ENCODE measurements around the gene KRT76.
"Not testable (repeated sequence)": the region's sequence is repeated elsewhere in the genome, so short reads cannot be mapped to it uniquely, and the experiment has no call there.

The KRT76 gene

DNA sequence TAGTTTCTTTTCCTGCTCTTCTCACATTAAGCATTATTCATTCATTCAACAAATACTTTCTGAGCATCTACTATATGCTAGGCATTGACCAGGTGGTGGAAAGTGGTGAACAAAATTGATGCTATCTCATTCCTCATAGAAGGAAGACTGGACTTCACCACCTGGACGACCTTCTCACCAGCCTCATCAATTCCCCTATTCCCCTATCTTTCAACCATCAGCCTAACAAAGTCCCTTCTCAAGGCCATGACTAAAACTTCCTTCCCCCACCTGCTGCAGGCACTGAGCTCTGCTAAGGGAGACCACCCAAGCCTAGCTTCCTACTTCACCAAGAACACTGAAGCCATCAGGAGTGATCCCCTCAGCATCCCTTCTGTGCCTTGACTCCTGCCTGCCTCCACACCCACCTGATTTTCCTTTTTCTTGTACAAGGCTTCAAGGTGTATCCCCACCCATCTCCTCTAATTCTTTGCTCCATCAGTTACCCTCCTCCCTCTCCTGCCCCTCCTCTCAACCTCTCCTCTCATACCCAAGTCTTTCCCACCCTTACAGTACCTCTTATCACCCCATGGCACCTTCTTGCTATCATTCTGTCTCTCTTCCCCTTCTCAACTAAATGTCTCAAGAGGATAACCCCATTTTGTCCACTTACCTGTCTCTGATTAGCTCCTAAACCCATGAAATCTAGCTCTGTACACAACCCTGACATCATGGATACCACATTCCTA, 19.5 kb downstream of the KRT76 start:
- no peak for DNase-seq

DNA sequence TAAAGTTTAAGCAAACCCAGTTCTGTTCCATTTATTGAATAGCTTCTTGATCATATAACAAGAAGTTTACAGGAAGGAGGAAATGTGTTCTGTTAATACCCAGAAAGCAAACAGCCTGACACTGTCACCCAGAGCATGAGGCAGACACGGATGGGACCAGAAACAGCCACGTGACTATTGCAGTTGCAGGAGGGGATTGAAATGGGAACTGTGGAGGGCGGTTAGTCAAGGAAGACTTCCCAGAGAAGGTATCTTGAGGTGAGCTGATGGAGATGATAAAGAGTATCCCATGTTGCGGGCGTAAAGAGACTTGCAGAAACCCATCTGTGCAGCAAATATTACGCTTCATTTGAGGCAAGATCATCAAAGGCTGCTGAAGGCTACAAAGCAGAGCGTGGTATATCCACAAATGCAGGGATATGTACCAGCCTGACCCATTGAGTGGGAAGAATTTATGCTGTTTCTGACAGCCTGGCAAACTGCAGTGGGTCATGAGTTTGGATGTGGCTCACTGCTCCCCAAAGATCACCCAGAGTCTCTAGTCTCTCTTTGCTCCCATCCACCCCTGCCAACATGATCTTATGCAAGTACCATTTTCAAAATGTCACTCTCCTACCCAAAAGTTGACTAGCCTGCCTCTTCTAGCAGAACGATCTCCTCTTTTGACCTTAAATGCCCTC, 20.7 kb downstream of the KRT76 start:
- no peak for DNase-seq

DNA sequence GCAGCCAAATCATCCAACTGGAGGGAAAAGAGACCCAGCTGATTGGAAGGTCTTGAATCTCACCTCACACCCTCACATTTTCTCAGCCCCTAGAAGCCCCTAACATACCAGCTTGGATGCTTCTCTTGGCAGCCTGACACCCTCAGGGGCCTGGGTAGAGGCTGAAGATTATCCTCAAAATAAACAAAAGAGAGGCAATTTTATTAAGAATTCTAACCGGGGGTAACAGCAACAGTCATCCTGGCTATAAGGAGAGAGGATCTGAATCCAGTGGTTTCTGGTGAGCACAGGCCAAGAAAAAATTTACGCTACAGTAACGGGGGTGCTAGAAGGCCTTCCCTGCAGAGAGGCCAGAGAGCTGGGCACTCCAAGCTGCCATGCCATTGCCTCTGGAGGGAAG, 21.6 kb downstream of the KRT76 start:
- DNase-seq: no peak

DNA sequence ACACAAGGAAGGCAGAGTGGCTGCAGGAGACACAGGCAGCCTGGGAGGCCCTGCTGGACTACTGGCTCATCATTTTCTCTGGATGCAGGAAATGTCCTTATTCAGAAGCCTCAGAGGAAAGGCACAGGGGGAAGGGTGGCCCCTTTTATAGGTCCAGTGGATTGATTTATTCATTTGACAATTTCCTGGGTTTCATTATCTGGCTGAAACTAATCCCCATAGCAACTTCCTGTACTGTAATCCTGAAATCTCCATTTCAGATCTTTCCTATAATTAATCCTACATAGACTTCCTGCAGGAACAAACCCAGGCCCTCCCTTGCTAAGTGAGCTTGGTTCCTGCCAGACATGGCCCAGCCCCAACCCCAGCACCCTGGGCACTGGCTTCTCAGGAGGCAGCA, 23.0 kb downstream of the KRT76 start:
- DNase-seq: no peak

DNA sequence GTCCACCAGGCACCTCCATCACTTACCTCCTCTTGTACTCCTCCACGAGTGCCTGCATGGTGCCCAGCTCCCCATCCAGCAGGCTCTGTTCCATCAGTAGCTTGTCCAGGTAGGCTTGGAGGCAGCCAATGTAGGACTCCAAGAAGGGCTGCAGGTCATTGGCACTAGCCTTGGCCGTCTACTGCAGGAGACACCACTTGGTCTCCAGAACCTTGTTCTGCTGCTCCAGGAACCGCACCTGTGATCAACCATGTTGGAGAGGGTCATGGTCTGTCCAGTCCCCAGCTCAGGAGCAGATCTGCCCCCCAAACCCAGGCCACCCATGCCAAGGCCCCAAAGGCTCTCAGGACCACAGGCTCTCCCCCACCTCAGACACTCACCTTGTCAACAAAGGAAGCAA, 23.9 kb downstream of the KRT76 start:
- DNase-seq: no peak

DNA sequence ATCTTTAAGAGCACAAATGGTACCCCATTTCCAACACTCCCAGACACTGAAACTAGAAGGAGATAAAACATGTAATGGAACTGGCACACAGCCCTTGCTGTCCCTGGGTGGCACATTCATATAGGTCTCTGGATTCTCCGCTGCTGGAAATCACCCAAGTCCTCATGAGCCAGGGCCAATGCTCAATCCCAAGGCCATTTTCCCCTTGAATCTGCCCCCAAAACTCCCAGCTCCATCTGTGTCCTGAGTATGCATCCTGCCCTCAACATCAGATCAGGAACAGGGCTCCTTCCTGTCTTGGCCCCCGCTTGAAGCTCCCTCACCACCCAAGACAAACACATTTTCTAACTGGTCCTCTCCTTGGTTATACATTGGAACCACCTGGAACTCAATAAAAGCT, 24.6 kb downstream of the KRT76 start:
- no peak for DNase-seq

DNA sequence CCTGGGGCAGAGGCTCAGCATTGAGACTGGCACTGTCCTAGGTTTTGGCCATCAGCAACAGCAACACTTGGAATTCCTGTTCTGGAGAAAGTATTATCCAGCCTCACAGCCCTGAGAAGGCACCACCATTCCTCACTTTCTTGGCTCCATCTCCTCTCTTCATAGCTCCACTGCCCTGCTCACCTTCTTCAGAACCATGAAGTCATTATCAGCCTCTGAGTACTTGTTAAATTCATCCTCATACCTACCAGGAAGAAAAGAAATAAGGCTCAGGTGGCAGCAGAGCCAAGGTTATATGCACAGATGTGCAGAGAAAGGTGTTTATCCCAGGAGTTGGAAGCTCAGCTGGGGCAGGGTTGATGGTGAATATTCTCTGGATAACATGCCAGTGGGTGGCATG, 25.4 kb downstream of the KRT76 start:
- no peak for DNase-seq

DNA sequence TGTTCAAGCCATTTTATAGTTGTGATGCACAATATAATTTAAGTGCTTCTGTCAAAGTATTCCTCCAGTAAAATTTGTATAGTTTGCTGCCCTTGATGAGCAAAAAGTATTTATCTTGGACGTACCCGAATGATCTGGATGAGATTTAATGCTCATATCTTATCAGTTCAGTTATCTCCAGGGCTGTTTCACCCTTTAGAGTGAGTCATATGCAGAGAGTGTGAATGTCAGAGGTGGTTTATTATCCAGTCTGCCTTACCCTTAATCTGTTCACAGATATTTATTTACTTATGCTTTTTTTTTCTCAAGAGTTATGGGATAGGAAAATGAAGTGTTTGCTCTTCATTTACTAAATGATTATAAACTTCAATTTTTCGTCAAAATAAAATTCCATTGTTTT, 26.6 kb downstream of the KRT76 start:
- not testable (repeated sequence) for DNase-seq

DNA sequence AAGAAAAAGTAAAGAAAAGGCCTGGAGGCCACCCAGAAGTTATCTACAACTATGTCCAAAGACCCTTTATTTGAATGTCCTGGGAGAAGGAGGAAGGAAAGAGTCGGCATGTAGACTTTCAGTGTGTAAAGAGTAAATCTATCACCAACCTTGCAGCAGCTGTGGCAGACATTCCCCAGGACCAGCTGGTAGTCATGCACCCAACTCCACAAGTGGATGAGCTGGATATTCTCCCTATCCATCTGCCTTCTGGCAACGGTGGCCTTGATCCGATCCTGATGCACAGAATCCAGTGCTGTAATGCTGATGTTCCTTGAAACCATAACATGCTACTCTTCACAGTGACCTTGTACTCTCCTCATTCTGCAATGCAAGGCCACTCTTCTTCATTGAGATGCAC, 27.3 kb downstream of the KRT76 start:
- no peak for DNase-seq

DNA sequence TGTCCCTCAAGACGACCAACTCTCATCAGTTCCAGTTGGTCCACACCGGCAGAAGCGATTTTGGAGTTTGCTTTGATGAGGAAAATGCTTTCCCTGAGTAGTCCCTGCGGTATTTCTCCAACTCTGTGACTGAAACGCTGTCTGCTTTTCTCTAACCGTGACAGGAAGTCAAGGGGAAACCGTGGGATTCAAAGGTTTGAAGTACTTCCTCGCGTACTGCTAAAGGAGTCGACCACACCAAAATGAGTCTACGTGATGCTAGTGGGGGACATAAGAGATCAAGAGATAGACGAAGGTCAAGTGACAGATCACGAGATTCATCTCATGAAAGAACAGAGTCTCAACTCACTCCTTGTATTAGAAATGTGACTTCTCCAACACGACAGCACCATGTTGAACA, 28.6 kb downstream of the KRT76 start:
- no peak for DNase-seq

DNA sequence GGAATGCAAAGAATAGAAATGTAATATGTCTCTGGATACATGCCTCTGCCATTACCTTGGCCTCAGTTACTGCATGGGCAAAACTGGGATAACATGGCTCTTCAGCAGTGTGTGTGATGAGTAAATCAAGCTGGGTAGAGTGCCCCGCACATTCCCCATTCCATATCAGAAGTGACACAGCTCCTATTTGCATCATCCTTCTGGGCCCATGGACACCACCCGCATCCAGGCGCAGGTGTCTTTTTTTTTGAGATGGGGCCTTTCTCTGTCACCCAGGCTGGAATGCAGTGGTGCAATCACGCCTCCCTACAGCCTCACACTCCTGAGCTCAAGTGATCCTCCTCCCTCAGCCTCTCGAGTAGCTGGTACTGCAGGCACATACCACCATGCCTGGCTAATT, 31.6 kb downstream of the KRT76 start:
- no peak for DNase-seq

DNA sequence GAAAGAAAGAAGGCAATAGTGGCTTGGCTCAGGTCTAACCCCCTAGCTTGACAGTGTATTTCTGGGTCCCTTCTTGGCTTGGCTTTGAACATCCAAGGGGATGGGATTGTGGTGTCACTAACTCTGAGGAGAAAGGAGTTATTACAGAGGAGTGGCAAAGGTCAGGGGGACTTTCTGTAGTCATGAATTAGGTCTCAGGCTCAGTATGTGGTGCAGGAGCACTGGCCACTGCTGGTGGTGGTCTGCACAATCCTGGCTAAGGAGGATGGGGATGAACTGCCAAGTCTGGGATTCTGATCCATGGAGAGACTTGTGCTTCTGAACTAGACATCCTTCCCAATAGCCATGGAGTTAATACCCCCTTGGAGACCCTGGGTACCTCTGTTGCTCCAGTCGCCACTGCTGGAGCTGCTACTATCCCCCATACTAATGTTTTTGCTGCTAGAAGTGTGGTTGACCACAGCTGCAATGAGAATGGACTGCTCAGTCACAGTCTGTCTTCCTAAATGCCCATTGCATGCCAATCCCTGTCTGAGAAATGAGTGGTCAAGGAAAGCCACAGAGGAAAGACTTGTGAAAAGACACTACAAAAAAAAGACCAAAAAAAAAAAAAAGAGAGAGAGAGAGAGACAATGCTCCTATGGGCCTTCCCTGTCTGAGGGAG, 32.5 kb downstream of the KRT76 start:
- DNase-seq: no peak

DNA sequence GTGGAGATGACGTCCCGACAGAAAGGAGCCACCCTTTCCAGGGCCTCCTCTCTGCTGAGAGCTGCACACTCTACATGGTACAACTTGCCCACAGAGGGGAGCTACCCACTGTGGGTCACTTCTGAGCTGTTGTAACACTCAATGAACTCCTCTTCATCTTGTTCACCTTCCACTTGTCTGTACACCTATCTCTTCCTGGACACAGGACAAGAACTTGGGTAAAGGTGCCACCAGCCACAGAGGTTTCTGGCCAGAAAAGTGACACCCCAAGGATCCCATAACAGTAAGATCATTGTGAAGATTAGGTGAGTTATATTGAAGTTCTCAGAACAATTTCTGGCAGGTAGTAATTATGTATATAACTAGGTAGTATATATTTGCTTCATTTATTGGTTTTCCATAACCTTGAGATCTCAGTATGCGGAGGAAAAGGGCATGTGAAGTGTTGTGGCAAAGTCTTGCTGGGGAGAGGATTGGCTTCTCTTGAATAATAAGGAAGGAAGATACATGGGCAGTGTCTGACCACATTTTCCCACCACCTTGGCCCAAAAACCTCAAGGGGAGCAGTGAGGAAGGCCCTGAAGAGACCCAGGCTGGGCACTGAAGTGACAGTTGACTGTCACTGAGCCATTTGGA, 34.2 kb downstream of the KRT76 start:
- DNase-seq: no peak

DNA sequence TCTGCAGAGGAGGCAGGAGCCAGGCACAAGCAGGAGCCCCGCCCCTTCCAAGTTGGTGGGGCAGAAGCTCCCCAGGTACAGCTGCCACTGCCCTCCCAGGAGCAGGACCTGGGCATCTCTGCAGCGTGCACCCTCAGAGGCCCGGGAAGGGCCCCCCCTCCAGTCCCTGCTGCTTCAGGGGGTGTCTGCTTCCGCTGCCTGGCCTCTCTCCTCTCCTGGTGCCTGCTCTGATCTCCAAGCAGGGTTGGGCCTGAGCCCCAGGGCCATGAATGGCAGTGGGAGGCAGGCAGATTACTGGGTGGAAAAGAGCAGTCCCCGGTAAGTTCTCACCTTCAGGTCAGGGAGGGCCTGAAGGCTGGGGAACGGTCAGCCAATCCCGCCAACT, 35.0 kb downstream of the KRT76 start:
- DNase-seq: no peak

DNA sequence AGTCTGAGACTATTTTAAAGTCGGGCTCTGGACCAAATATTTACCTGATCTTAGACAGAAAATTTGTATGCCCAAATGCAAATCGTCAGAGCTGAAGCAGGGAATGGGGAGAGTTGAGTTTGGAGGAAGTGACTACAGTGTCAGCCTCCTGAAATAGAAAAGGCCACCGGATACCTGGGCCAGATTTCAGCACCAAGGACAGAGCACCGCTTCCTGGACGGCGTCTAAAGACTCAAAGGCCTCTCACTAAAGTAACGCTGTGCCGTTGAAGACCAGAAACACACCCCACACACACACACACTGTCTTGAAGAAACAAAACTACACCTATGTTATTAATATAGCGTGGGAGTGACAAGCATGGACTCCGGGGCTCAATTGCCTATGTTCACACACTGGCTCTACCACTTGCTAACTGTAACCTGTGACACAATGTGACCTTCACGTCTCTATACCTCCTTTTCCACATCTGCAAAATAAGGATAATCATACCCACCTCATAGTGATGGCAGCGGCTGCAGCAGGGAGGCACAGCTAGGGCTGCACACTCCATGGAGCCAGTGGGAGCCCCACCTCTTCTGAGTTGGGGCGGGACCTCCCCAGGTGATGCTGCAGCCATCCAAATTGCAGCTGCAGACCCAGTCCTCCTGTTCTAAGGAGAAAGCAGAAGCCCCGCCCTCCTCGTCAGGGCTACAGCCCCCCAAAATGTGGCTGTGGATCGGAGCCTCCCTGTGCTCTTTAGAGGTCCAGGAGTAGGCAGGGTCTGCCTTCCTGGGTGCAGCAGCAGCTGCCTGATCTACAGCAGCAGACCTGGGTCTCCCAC, 35.6 kb downstream of the KRT76 start:
- peak; percentile 45 for DNase-seq

DNA sequence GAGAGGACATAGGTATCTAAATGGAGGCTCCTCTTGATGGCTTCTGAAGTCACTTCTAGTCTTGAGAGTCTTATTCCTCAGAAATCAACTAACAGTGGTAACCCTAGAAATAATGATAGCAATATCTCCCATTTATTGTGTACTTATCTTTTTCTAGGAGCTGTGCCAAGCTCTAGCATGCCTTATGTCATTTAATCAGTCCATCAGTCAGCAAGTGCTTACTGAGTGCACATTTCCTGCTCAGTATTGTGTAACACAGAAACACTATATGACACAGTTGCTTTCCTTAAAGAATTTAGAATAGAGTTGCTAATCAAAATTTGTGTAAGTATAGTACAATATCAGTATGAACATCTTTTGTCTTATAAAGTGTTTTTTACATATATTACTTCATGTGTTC, 36.6 kb downstream of the KRT76 start:
- peak; percentile 83 for DNase-seq

DNA sequence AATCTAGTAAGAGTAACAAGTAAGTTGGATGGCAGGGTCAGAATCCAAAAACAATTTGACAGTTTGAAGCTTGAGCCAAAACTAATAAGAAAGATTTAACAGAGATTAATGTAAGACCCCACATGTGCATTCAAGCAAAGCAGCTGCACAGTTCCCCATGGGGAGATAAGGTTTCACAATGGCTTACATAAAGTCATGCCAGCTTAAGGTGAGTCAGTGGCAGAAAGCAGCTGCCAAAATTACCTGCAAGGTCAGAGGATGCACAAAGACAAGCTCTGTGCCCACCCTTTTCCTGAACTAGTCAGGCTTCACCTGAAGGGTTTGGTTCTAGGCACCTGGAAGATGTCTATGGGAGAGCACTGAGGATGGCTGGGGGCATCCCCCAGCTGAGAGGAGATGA, 37.2 kb downstream of the KRT76 start:
- DNase-seq: peak; percentile 82

DNA sequence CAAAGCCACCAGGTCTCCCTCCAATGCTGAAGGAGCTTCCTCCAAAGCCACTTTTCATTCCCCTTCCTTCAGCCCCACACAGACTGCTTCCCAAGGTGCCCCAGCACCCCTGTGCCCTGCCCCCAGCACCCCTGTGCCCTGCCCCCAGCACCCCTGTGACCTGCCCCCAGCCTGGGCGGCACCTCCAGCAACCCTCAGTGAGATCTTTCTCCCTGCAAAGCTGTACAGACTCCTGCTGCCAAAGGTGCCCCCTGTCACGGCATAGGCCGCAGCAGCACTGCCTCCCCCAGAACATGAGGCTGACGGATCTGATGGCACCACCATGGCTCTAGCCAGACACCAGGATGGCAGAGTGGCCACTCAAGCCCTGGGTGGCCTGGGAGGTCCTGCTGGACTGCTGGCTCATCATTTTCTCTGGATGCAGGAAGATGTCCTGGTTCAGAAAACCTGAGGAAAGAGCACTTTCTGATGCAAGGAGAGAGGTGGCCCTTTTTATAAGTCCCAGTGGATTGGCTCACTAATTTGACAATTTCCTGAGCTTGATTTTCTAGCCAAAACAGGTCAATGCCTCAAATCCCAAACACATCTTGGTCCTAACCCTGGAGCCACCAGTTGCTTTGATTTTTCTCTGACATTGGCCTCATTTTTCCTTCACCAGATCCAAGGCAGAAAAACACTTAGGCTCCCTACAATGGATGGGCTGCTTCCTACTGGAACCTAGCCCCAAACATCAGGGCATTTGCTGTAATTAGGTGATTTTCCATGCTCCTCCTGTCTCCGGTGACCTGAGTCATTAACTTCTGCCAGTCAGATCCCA, 41.1 kb downstream of the KRT76 start:
- no peak for DNase-seq

DNA sequence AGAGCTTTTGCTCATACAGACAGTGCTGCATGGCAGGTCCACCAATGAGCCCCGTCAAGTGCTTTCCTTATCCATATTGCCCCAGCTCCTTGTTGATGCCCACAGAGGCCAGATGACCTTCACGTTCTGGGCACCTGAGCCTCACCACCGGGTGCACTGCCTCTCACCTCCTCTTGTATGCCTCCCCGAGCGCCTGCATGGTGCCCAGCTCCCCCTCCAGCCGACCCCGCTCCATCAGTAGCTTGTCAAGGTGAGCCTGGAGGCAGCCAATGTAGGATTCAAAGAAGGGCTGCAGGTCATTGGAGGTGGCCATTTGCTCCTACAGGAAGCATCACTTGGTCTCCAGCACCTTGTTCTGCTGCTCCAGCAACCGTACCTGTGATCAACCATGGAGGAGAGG, 42.0 kb downstream of the KRT76 start:
- DNase-seq: no peak

DNA sequence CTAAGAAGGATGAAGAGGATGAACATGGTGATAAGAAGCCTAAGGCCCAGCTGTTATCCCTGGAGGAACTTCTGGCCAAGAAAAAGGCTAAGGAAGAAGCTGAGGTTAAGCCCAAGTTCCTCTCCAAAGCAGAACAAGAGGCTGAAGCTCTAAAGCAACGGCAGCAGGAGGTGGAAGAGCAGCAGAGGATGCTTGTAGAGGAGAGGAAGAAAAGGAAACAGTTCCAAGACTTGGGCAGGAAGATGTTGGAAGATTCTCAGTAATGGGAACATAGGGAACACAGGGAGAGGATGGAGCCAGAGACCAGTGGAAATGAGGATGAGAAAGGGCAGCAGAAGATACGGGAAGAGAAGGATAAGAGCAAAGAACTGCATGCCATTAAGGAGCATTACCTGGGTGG, 46.4 kb downstream of the KRT76 start:
- no peak for DNase-seq

DNA sequence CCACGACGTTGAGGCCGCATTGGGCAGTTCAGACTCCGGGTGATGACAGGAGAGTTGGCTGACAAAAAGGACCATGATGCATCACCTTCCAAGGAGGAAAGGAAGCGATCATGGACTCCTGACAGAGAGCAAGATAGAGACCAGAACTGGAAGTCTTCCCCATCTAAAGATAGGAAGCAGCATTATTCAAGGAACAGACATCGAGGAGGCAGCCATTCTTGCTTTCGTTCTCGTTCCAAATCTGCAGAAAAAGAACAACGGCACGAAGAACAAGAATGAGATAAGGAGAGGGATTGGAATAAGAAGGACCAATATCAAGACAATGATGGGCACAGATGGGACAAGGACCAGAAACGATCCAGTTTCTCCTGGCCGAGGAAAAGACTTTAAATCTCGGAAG, 46.8 kb downstream of the KRT76 start:
- no peak for DNase-seq

DNA sequence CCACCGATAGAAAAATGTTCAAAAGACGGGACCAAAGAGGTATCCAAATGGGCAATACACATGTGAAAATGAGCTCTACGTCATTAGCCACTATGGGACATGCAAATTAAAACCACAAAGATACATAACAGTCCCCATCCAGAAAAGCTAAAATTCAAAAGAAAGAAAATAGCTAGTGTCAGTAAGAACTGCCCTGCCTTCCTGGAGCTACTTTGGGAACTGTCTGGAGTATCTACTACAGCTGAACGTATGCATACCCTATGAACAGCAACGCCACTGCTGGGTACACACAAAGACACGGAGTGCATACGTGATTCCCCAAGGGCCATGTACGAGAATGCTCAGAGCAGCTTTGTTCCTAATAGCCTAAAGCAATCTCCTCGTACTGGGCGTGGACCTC, 48.0 kb downstream of the KRT76 start:
- DNase-seq: no peak
